Vagina (tissue), 2 donors: ENCODE data around the gene CLEC7A. TPM values are rescaled to one million over a fixed set of nuclear protein-coding genes. Genes with fewer than 3 reads are reported as not detected.

ENCODE experiments used
- DNase-seq, 2 donors: peaks; one replicate each; pipeline ENCODE4 v3.0.0-alpha.2; 2017; ENCODE audit errors: extremely low spot score in 2 of 2
- H3K27ac ChIP-seq: fragments of 200-600 bp; sonication (generic); one replicate; pipeline ENCODE4 v1.5.1; 2019
- H3K27me3 ChIP-seq: fragments of 200-600 bp; sonication (generic); one replicate; pipeline ENCODE4 v1.5.1; 2019
- H3K36me3 ChIP-seq, 2 donors: fragments of 200-600 bp; sonication (generic); one replicate each; pipeline ENCODE4 v1.5.1; 2017 to 2019
- H3K4me1 ChIP-seq: fragments of 200-600 bp; sonication (generic); one replicate; pipeline ENCODE4 v1.5.1; 2019
- H3K4me3 ChIP-seq, 2 donors: fragments of 200-600 bp; sonication (generic); 1 replicate in 1 of 2; 2 replicates in 1 of 2; pipeline ENCODE4 v1.5.1; 2016 to 2019
- H3K9me3 ChIP-seq: fragments of 200-600 bp; sonication (generic); one replicate; pipeline ENCODE4 v1.5.1; 2019
- POLR2A ChIP-seq, 2 donors: fragments of 450-650 bp; IDR thresholded peaks; one replicate each; pipeline ENCODE4 v1.6.1; 2017; ENCODE audit warnings: antibody characterized with exemption in 2 of 2, mild to moderate bottlenecking in 2 of 2, moderate library complexity in 2 of 2
- POLR2AphosphoS5 ChIP-seq, 2 donors: sonication (generic); formaldehyde crosslinking; IDR thresholded peaks; one replicate each; pipeline ENCODE4 v1.9.0; 2017; ENCODE audit warnings: antibody characterized with exemption in 2 of 2, mild to moderate bottlenecking in 2 of 2, low read depth in 1 of 2; ENCODE audit not compliant: insufficient read depth in 1 of 2
- intact Hi-C: fragments of 100-400 bp; cut with DNase I; formaldehyde crosslinking; loops from one replicate; pipeline ENCODE4 v1.15.1; 2023
- total RNA-seq: library from RNA; depleted of rRNA; stranded (reverse); fragments of >200 nt; gene quantifications from one replicate; pipeline ENCODE4 v1.2.3, GENCODE V29; 2016
- TF ChIP-seq, protein P1 (sequence below), 3 experiments: fragments of 450-650 bp in 2 of 3; fragments of 200-600 bp in 1 of 3; sonication (generic) in 1 of 3; IDR thresholded peaks; one replicate each; pipeline ENCODE4 v1.5.1; 2017 to 2019; ENCODE audit warnings: antibody characterized with exemption in 3 of 3, mild to moderate bottlenecking in 2 of 3, moderate library complexity in 2 of 3

The CLEC7A gene
- total RNA-seq = 7.9 TPM

DNA sequence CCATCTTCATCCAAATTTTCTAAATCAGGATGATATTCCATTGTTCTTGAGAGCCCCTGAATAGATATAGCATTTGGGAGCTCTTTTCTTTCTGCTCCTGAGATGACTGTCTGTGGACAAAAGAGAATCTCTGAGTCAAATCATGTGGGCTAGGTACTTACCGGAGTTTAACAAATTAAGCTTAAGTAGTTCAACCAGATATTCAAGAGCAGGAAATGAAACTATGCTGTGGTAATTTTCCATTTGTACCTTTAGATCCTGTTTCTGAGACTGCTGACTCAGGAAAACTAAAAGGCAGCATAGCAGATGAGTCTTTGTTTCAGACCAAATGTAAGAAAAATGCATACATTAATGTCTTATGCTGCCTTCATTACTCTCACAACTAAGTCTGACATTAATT, at the start of gene CLEC7A:
Gene CLEC7A (minus strand): TSS at position 158 of the 400 bp plus-strand sequence. CDS start 117 bp downstream, at position 41.
- Histone ChIP-seq H3K27me3 (no peaks in the 10 kb centered on the region), H3K9me3 (no peaks in the 10 kb centered on the region), H3K36me3 (no peaks in the 10 kb centered on the region), H3K4me3 (peak within 1 kb of the TSS in 1 of 2 donors; percentile 27), H3K27ac (peak within 1 kb of the TSS; percentile 39), H3K4me1 (no peaks in the 10 kb centered on the region)
- no peak for DNase-seq
- TF ChIP-seq, protein P1, sequence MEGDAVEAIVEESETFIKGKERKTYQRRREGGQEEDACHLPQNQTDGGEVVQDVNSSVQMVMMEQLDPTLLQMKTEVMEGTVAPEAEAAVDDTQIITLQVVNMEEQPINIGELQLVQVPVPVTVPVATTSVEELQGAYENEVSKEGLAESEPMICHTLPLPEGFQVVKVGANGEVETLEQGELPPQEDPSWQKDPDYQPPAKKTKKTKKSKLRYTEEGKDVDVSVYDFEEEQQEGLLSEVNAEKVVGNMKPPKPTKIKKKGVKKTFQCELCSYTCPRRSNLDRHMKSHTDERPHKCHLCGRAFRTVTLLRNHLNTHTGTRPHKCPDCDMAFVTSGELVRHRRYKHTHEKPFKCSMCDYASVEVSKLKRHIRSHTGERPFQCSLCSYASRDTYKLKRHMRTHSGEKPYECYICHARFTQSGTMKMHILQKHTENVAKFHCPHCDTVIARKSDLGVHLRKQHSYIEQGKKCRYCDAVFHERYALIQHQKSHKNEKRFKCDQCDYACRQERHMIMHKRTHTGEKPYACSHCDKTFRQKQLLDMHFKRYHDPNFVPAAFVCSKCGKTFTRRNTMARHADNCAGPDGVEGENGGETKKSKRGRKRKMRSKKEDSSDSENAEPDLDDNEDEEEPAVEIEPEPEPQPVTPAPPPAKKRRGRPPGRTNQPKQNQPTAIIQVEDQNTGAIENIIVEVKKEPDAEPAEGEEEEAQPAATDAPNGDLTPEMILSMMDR (IDR thresholded peaks at IDR 0.05) = no peak
- peak in 1 of 2 donors; percentile 76 for TF ChIP-seq POLR2AphosphoS5 (IDR thresholded peaks at IDR 0.05; ENCODE audit: insufficient read depth in 1 of 2, low read depth in 1 of 2)
- intact Hi-C loops = no loop called here

DNA sequence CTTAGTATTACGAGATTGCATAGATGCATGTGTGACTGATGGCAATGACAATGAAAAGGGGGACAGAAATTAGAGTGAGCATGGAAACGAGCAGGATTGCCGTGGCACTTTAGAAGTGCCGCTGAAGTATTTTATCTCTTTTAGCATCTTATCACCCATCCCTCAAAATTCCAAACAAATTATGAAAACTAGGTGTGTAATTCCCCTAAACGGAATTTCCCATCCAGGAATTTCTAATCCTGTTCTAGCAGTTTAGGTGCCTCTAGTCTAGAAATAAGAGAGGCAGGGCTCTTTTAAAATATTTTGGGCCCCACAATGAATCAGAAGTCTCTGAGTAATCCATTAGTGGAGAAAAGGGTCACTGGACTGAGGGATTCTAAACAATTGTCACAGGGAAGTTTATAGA, 49.8 kb upstream of the CLEC7A start:
- intact Hi-C loops = no loop called here
- H3K9me3 ChIP-seq = no peaks in the 10 kb centered on the region
- no peak for DNase-seq
- no peak overlapping the region for H3K4me3 ChIP-seq
- H3K27me3 ChIP-seq = no peaks in the 10 kb centered on the region
- H3K4me1 ChIP-seq = no peaks in the 10 kb centered on the region
- H3K36me3 ChIP-seq = no peaks in the 10 kb centered on the region
- no peak overlapping the region for H3K27ac ChIP-seq
- TF ChIP-seq POLR2AphosphoS5 (IDR thresholded peaks at IDR 0.05; ENCODE audit: insufficient read depth in 1 of 2, low read depth in 1 of 2) (no peak), POLR2A (IDR thresholded peaks at IDR 0.05) (no peak)
- TF ChIP-seq, protein P1 (IDR thresholded peaks at IDR 0.05) = no peak

DNA sequence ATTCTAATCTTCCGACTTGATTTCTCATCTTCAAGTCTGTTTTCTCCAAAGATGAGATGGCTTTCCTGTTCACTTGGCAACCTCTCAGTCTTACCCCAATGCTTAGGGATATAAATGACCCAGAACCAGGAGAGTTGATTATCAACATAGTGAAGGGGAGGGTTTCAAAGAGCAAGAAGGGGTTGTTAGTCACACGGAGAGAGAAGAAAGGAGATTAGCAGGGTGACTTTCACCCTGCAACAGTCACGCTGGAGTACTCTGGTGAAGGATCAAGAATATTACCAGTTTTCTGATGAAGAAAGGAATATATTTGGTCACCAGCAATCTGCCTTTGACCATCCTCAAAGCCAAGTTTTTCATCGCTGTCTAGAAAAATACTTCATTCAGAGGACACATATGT, 48.8 kb upstream of the CLEC7A start, which contains the start of gene TMEM52B:
Gene TMEM52B (plus strand): TSS at position 212 of the 400 bp plus-strand sequence. CDS start 543 bp downstream, outside the sequence.
- Histone ChIP-seq H3K36me3 (no peaks in the 10 kb centered on the region), H3K9me3 (no peaks in the 10 kb centered on the region), H3K27me3 (no peaks in the 10 kb centered on the region), H3K4me3 (no peak within 1 kb of the TSS), H3K4me1 (no peaks in the 10 kb centered on the region), H3K27ac (no peak within 1 kb of the TSS)
- intact Hi-C loops = no loop called here
- DNase-seq = no peak
- TF ChIP-seq POLR2AphosphoS5 (IDR thresholded peaks at IDR 0.05; ENCODE audit: insufficient read depth in 1 of 2, low read depth in 1 of 2) (no peak), POLR2A (IDR thresholded peaks at IDR 0.05) (no peak)
- TF ChIP-seq, protein P1 (IDR thresholded peaks at IDR 0.05) = no peak

DNA sequence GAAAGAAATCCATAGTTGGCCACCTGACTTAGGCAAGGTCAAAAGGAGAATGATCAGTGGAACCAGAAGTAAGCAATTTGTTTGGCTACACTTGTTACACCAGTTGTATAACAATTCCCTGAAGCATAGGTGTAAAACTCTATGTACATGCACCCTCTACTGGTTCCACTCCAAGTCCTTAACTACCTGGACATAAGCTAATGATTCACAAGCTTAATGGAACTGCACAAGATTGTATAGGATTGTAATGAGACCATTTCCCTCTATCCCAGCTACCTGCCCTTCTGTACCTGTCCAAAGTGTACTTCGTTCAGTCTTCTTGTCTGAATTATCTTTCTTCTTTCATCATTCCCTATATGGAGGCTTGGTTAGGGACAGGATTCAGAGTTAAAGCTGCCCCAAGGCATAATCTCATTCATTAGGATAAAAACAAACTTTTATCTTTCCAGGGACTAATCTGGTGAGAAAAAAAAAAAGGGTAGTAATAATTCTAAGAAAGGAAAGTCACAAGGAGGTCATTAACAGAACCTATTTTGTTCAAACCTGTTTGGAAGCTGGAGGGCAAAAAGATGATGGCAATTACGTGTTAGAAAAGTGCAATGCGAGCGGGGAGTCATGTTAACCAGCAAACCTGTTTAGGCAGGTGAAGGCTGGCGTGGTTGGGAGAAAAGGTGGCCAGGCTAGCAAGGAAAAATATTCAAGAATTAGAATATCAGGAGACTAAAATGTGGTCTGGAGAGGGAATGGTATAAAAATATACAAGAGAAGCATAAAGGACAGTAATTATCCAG, 46.0 kb upstream of the CLEC7A start:
- intact Hi-C loops = no loop called here
- no peak overlapping the region for H3K27ac ChIP-seq
- no peaks in the 10 kb centered on the region for H3K9me3 ChIP-seq
- TF ChIP-seq POLR2A (IDR thresholded peaks at IDR 0.05) = no peak
- TF ChIP-seq, protein P1 (IDR thresholded peaks at IDR 0.05) = no peak
- peak in 1 of 2 donors; percentile 51 for TF ChIP-seq POLR2AphosphoS5 (IDR thresholded peaks at IDR 0.05; ENCODE audit: insufficient read depth in 1 of 2, low read depth in 1 of 2)
- H3K4me3 ChIP-seq = no peak overlapping the region
- H3K27me3 ChIP-seq = no peaks in the 10 kb centered on the region
- no peaks in the 10 kb centered on the region for H3K36me3 ChIP-seq
- DNase-seq = no peak
- H3K4me1 ChIP-seq = no peaks in the 10 kb centered on the region

DNA sequence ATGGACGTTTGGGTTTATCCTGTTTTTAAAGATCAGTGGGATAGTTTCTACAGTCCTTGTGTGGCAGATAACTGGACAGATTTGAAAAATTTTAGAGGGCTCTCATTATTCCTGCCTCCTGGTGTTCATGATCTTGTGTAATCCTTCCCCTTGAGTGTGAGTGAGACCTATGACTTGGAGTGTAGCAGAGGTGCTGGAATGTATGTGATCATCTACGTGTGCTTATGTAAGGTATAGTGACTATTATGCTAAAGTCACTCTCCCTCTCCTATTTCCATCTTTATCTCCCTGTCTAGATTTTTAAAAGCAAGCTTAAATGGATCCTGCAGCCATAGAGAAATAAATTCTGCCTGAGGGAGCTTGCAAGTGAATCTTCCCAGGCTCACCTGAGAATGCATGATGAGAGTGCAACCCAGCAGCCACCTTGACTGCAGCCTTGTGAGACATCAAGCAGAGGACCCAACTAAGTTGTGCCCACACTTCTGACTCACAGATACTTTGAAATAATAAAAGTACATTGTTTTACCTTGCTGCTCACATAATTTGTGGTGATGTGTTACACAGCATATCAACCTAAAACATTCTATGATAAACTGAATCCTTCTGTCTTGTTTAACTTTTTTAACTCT, 45.1 kb upstream of the CLEC7A start:
- no peaks in the 10 kb centered on the region for H3K9me3 ChIP-seq
- no peak overlapping the region for H3K4me3 ChIP-seq
- H3K27me3 ChIP-seq = no peaks in the 10 kb centered on the region
- H3K36me3 ChIP-seq = no peaks in the 10 kb centered on the region
- intact Hi-C loops = no loop called here
- TF ChIP-seq POLR2AphosphoS5 (IDR thresholded peaks at IDR 0.05; ENCODE audit: insufficient read depth in 1 of 2, low read depth in 1 of 2) = no peak
- TF ChIP-seq POLR2A (IDR thresholded peaks at IDR 0.05) = no peak
- TF ChIP-seq, protein P1 (IDR thresholded peaks at IDR 0.05) = no peak
- no peaks in the 10 kb centered on the region for H3K4me1 ChIP-seq
- H3K27ac ChIP-seq = no peak overlapping the region
- no peak for DNase-seq
